Hindlimb muscle (tissue), 1 donor: ENCODE results near the gene GBP7. TPM values are rescaled to one million over a fixed set of nuclear protein-coding genes. Genes with fewer than 3 reads are reported as not detected.

Source experiments
- DNase-seq: peaks from one replicate; pipeline ENCODE4 v3.0.0-alpha.2; 2013
- polyA plus RNA-seq: library from polyadenylated mRNA; unstranded; fragments of 120-200 nt; gene quantifications from one replicate; pipeline ENCODE4 v1.2.1, GENCODE V29; 2013; ENCODE audit not compliant: insufficient read length

GBP7 gene
- polyA plus RNA-seq, 1 donor = not detected

- DNase-seq = no peak
These were observed 71.1 kb downstream of the GBP7 start for GRCh38 chr1:89104687-89105086.

GRCh38 chr1:89104147-89104546, 71.7 kb downstream of the GBP7 start:
- DNase-seq = no peak

GRCh38 chr1:89102021-89102420, 73.8 kb downstream of the GBP7 start:
- no peak for DNase-seq

- DNase-seq = no peak
These were observed 75.4 kb downstream of the GBP7 start for GRCh38 chr1:89100412-89100811.

GRCh38 chr1:89098857-89099256, 76.9 kb downstream of the GBP7 start:
- DNase-seq = no peak

GRCh38 chr1:89095737-89096136, 80.1 kb downstream of the GBP7 start:
- no peak for DNase-seq

GRCh38 chr1:89089962-89090361, 85.8 kb downstream of the GBP7 start:
- DNase-seq = no peak

GRCh38 chr1:89088572-89088971, 87.2 kb downstream of the GBP7 start:
- no peak for DNase-seq

- no peak for DNase-seq
These were observed 88.6 kb downstream of the GBP7 start for GRCh38 chr1:89087241-89087640.

- no peak for DNase-seq
These were observed 90.0 kb downstream of the GBP7 start for GRCh38 chr1:89085781-89086180.

Other genes starting within 250 kb of the GBP7 start
- gene KYAT3, start 183.4 kb downstream of the GBP7 start, polyA plus RNA-seq = 17.7 TPM
- 15.4 TPM for gene RBMXL1, start 183.4 kb downstream of the GBP7 start, polyA plus RNA-seq
- gene GBP3, start 153.1 kb downstream of the GBP7 start, polyA plus RNA-seq = 3.8 TPM
- 10.1 TPM for gene GBP1, start 110.8 kb downstream of the GBP7 start, polyA plus RNA-seq
- gene GBP2, start 49.9 kb downstream of the GBP7 start, polyA plus RNA-seq = 1.3 TPM
- gene GBP4, start 22.9 kb upstream of the GBP7 start, polyA plus RNA-seq = 4.4 TPM
- gene GBP5, start 96.9 kb upstream of the GBP7 start, polyA plus RNA-seq = 0.34 TPM
- gene GBP6, start 188.1 kb upstream of the GBP7 start, polyA plus RNA-seq = not detected